Activated T-cell treated with anti-CD3 and anti-CD28 coated beads for 48 hours (primary cell): ENCODE data around the gene AMIGO2.

Source experiments
- DNase-seq: peaks from one replicate; pipeline ENCODE4 v3.0.0-alpha.2; 2020; ENCODE audit warnings: low read depth

The AMIGO2 gene

DNA sequence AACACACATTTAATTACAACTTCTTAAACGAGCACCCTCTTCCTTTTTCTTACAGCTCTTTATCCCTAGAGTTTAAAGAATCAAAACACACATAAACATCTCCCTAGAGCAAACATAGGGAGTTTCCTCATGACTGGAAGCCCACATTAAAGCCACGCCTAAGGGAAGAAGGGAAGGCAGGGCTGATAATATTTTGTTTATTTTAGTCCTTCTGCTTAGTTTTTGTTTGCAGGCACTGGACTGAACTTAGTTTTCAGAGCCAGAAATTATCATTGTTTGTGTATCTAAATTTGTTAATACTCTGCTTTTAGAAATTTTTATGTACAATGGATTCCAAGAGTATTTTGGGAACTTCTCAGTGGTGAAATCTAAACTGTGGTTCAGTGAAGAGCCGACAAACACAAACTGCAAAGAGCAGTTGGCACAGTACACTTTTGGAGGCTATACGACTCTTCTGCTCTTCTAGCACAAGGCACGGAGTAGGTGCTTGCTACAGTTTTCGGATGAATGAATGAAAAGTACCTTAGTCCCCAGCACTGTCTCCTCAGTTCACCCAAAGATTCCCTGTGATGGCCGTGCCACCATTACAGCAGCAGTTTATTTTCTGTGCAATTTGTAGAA lies 17.6 kb upstream of the AMIGO2 start:
- DNase-seq, result no peak

GRCh38 chr12:47095446-47096236 lies 15.9 kb upstream of the AMIGO2 start:
- no peak for DNase-seq

GRCh38 chr12:47094804-47095203 lies 15.0 kb upstream of the AMIGO2 start:
- DNase-seq, result no peak

GRCh38 chr12:47091009-47091408 lies 11.2 kb upstream of the AMIGO2 start:
- no peak for DNase-seq

GRCh38 chr12:47088021-47088944 lies 8.5 kb upstream of the AMIGO2 start:
- DNase-seq, result no peak

GRCh38 chr12:47087088-47087688 lies 7.4 kb upstream of the AMIGO2 start:
- DNase-seq, result no peak

DNA sequence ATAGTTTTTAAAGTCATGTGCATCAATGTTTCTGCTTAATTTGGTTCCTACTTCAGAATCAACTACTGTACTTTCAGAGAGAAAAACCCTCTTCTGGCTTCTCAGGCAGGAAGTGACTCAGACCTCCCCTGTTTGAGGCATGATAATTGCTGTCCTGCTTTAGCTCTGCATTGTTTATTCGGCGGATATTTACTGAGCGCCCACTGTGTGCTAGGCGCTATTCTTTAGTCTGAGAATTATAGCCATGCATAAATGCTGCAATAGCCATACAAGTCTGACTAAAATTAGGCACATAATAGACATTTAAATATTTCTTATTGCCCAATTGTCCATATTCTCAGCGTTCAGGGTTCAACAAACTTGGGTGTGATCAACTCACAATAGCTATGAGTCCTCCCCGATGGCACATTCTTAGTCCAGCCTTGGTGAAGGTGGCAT lies 6.1 kb upstream of the AMIGO2 start:
- no peak for DNase-seq

DNA sequence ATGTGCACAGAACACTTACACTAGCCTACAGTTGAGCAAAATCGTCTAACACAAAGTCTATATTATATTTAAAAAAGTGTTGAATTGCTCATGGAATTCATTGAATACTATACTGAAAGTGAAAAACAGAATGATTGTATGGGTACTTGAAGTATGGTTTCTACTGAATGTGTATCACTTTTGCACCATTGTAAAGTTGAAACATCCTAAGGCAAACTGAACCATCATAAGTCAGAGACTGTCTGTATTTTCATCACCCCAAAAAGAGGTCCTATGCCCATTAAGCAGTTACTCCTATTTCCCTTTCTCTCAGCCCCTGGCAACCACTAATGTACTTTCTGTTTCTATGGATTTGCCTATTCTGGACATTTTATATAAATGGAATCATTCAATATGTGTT lies 4.4 kb upstream of the AMIGO2 start:
- no peak for DNase-seq

- no peak for DNase-seq
These were observed 3.2 kb upstream of the AMIGO2 start for GRCh38 chr12:47082796-47083621.

- no peak for DNase-seq
These were observed 2.5 kb upstream of the AMIGO2 start for GRCh38 chr12:47082283-47082682.

GRCh38 chr12:47080725-47081502 lies 1.2 kb upstream of the AMIGO2 start:
- peak; percentile 54 for DNase-seq

- DNase-seq, result no peak
These were observed 394 bp upstream of the AMIGO2 start for GRCh38 chr12:47079981-47080724.

GRCh38 chr12:47078733-47079467 lies 859 bp downstream of the AMIGO2 start:
- no peak for DNase-seq

DNA sequence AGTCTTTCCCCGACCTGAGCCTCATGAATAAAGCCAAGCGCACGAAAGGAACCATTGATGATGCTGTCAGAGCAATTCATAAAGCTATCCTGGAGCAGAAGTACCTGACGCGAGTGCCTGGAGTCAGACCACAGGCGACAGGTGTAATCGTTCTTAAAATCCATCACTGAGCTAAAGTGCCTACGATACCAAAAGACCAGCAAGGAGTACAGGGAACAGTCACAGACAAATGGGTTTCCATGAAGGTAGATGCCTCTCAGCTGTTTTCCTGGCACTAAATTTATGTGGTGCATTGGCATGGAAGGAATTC lies 1.7 kb downstream of the AMIGO2 start:
- DNase-seq, result no peak

- DNase-seq, result no peak
These were observed 2.3 kb downstream of the AMIGO2 start for GRCh38 chr12:47077206-47078085.

DNA sequence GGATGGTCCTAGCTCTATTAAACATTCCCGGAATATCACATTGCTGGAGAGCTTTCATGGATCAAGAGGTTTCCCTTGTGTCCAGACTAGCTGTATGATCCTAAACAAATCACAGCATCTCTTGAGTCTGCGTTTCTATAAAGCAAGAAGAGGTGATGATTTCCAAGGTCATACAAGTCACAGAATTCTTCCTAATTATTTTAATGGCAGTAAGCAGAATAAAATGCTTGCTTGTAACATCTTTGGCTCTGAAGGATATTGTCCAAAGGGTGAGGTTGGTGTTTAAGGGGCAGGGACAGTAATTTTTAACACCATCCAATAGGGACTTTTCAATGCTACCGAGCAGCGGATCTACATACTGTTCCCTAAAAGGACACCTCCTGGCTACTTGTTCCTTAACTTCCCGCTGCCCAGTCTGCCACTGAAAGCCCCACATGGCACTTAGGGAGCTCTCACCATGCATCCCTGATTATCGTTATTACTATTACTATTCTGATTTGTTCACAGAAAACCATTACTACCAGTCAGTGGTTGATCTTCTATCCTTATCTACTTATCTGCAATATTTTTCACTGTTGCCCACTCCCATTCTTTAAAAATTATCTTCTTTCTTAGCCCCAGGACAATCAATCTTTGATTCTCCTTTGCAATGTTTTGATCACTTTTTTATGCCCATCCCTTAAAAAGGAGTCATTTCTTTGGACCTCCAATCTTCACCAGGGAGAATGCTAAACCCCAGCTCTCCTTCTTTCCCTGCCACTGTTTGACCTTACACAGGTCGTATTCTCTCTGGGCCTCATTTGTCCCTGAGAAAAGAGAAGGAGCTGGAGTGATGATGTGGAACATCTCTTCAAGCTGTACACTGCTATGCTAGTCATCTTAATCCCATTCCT lies 4.3 kb downstream of the AMIGO2 start:
- no peak for DNase-seq

GRCh38 chr12:47074757-47075156 lies 5.0 kb downstream of the AMIGO2 start:
- no peak for DNase-seq
